H1 (cell line): ENCODE data around the gene CRTC1.

ENCODE experiments used
- POLR2A ChIP-seq, 2 experiments: IDR thresholded peaks; 1 replicate in 1 of 2; 2 replicates in 1 of 2; pipeline ENCODE4 v1.6.1; 2011; ENCODE audit warnings: low read depth in 2 of 2, low read length in 2 of 2, mild to moderate bottlenecking in 2 of 2; ENCODE audit errors: control extremely low read depth in 1 of 2
- TEAD4 ChIP-seq: IDR thresholded peaks from 2 replicates; pipeline ENCODE4 v1.6.1; 2012; ENCODE audit warnings: low read depth, low read length, inconsistent platforms, mixed read lengths
- TF ChIP-seq, protein P1 (sequence below), 3 experiments: IDR thresholded peaks; 1 replicate in 2 of 3; 2 replicates in 1 of 3; pipeline versions ENCODE4 v1.5.1 to v1.6.1; 2011; ENCODE audit warnings: low read length in 3 of 3, mild to moderate bottlenecking in 3 of 3, inconsistent platforms in 2 of 3, low read depth in 1 of 3, moderate library complexity in 1 of 3; ENCODE audit not compliant: insufficient read depth in 1 of 3; ENCODE audit errors: control extremely low read depth in 1 of 3

DNA sequence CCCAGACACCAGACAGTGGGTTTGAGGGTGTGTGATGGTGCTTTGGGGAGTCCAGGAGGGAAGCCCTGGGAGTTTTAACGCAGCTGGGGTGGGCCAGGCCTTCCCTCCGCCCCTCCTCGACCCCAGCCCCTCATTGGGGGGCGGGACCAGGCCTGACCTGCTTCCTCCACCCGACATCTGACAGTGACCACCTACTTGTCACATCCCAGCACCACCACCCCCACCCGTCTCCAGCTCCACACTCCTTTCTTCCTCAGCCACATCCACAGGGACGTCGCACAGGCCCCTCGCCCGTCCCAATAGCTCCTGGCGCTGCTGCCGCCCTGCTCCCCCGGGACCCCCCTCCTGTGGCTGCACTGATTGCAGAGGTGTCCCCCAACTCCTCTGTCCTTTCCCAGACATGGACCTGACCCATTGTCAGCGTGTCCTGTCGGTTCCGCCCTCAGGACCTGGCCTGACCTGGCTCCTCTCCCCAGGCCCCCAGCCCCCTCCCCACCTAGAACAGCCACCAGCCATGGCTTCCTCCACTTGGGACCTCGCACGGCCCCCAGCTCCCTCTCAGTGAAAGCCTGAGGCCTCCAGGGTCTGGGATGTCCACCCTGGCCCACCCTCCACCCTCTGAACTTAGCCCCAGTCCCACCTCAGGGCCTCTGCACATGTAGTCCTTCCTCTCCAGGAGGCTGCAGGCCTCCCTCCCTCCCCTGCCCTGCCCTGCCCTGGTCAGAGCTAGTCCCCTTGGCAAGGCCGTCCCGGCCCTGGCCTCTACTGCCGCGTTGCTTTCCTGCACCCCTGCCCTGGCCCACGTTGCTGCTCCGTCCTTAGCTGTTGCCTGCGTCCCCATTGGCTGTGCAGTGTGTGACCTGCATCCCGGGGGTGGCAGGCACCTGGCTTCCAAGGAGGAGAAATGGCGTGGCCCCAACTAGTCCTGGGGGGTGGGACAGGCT is 77.2 kb downstream of the CRTC1 start:
- TF ChIP-seq, protein P1, sequence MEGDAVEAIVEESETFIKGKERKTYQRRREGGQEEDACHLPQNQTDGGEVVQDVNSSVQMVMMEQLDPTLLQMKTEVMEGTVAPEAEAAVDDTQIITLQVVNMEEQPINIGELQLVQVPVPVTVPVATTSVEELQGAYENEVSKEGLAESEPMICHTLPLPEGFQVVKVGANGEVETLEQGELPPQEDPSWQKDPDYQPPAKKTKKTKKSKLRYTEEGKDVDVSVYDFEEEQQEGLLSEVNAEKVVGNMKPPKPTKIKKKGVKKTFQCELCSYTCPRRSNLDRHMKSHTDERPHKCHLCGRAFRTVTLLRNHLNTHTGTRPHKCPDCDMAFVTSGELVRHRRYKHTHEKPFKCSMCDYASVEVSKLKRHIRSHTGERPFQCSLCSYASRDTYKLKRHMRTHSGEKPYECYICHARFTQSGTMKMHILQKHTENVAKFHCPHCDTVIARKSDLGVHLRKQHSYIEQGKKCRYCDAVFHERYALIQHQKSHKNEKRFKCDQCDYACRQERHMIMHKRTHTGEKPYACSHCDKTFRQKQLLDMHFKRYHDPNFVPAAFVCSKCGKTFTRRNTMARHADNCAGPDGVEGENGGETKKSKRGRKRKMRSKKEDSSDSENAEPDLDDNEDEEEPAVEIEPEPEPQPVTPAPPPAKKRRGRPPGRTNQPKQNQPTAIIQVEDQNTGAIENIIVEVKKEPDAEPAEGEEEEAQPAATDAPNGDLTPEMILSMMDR (IDR thresholded peaks at IDR 0.05; ENCODE audit: control extremely low read depth in 1 of 3, insufficient read depth in 1 of 3, low read depth in 1 of 3, low read length in 3 of 3) = no peak
- no peak for TF ChIP-seq POLR2A (IDR thresholded peaks at IDR 0.05; ENCODE audit: control extremely low read depth in 1 of 2, low read depth in 2 of 2, low read length in 2 of 2)
- TF ChIP-seq TEAD4 = no peak
